ENCODE measurements around the gene VGLL3. TPM values are rescaled to one million over a fixed set of nuclear protein-coding genes. Genes with fewer than 3 reads are reported as not detected.
"Not testable (repeated sequence)": the region's sequence is repeated elsewhere in the genome, so short reads cannot be mapped to it uniquely, and the experiment has no call there.

VGLL3 gene
- polyA plus RNA-seq, 4 donors, result 3.8 to 5.5 (median 4.8) TPM

DNA sequence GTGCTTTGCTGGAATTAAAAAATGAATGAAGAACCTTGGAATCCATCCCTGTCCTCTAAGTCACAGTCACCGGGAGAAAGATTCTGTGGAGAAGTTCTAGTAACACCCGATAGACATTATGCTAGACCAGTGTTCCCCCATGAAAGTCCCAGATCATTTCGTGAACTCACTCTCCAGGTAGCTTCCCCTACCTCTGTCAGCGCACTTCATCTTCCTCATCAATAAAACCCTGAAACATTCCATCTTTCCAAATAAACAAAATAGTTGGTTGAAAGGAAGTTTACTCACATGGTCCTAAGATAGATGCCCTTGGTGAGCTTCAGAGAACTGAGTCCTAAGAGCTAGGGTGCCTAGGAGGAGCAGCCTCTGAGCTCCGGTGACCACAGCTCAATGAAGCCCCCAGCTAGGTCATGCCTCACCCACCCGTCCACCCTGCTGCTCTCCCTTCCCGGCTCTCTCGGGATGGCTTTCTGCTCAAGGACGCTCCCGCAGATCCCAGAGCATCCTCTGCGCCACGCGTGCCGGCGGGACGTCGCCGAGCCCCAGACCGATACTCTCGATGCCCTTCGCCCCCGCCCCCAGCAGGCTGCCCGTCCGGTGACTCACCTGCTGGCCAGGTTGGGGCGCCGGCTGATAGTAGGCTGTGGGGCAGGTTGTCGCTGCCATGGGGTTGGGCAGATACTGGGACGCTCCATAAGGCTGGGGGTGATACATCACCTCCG is 776 bp downstream of the VGLL3 start:
- peak in 1 of 4 donors; percentile 8 for DNase-seq (ENCODE audit: low read depth in 4 of 4, low spot score in 2 of 4)

DNA sequence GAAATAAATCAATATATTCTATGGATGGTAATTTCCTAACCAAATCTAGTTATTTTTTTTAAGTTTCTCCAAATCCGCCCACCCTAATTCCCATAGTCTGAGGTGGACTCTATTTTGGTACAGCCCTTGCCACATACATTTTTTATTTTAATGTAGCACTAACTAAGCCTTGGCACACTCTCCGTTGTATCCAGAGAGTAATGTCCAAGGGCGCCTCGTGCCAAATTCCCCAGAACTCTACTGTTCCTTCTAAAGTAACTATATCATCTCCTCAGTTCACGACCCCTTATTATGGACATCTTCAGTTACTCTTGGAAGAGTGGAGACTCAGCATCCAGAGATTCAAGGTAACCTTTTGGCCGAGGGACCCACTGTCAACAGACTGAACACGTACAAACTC is 1.3 kb downstream of the VGLL3 start:
- DNase-seq (ENCODE audit: low read depth in 4 of 4, low spot score in 2 of 4), result no peak

DNA sequence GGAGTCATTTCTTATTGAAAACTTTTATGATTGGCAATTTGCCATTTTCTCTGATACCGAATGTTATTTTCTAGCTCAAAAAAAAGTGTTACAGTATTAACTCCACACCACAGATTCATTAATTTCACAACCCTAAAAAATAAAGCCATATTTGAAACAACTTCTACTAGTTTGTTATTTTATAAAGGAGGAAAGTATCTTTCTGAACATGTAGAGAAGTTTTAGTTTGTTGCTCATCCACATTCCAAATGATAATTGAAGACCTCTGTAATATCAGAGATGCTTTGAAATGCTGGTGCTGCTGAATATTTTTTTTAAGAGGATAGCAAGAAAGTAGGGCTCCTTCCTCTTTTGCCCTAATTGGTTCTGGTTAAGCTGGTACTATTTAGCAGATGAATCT is 1.9 kb downstream of the VGLL3 start:
- no peak for DNase-seq (ENCODE audit: low read depth in 4 of 4, low spot score in 2 of 4)

DNA sequence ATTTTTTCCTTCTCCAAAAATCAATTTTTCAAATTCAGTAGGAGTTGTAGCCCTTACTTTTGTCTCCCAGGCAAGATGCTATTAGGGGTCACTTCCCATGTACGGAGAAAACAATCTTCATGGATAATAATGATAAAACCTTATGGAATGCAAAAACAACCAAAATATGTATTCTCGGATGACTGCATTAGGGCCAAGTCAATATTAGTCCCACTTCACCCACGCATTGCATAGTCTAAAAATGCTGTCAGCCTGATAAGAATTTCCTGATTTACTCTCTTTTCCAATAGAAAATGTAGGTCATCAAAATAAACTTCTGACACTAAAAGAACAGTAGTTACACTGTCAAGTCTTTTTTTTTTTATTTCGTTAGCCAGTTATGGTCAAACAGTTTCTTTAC is 2.7 kb downstream of the VGLL3 start:
- DNase-seq (ENCODE audit: low read depth in 4 of 4, low spot score in 2 of 4), result no peak

DNA sequence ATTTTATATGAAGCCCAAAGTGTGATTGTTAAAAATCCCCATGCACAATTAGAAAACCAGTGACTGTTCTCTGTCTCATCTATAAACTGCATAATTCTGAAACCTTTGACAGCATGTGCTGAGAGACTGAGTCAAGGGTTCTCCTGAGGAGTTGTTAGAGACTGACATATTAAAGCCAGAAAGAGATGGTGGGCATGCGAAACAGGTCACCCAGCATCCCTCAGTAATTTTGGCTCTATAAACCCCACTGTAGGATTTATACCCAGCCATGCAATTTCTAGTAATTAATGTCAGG is 3.6 kb downstream of the VGLL3 start:
- no peak for DNase-seq (ENCODE audit: low read depth in 4 of 4, low spot score in 2 of 4)

DNA sequence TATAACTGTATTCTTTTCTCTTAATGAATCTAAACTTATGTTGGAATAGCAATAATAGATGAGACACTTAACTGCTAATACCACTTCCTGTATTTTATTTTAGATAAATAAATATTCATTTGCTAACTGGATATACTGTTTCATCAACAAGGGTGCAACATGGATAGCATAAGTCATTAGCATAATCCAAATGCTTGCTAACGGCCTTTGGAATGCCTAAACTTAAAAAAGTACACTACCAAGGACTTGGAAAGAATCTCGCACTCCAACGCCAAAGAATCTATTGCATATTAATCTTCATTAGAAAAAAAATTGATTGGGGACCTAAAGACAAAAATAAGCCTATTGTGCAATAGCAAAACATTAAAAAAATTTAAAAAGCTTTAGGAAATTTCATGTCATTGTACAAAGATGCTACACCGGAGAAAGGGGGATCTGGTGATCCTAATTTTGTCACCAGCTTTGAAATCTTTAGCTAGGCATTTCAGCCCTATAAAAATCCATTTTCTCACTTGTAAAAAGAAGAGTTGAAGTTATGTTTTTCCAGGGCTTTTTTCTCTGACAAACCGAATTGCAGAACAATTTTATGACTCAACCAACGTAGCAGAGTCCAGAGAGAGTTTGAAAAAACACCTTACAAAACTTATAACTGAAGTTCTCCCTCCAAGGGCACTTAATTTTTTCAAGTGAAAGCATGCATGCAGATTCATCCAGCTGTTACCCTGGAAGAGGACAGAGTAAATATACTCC is 4.1 kb downstream of the VGLL3 start:
- DNase-seq (ENCODE audit: low read depth in 4 of 4, low spot score in 2 of 4), result no peak

DNA sequence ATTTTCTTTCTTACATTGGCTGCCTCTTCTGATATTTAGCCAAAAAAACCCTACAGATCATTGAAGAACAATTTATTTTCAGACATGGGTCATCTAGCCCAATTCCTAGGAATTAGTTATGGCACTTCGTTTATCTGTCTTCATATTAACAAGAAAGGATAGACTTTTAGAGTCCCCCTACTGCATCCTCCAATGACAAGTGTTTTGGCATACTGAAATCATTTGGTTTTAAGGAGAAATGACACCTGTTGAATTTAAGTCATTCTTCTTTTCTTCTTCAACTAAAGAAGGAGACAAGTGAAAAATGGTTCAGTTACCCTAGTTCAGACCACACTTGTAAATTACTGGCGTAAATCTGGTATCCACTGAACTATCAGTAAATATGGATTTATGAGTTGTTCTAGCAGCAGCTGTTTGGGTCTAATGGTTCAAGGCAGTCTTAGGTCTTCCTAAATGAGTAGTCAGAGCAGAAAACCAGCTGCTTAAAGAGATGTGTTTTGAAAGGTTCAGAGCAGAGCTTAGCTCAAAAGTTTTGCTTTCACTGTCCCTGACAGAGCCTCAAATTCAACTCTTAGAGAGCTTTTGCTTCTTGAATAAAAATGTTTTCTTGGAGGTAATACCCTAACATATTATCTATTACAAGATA is 5.6 kb downstream of the VGLL3 start:
- DNase-seq (ENCODE audit: low read depth in 4 of 4, low spot score in 2 of 4), result no peak

DNA sequence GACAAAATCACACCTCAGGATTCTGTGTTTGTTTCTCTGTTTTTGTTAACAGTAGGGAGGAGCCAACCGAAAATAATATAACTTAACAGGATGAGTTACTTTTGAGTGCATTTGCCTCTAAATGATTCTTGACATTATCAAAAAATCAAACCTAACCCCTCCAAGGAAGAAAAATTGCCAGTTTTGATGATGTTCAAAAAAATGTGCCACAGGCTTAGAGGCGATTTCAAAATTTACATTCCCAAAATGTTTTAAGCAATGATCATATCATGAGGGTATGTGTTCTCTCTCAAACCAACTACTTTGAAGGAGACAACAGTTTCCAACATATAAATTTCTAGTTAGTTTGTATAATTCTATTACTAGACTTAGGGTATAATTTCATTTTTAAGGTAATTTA is 6.7 kb downstream of the VGLL3 start:
- DNase-seq (ENCODE audit: low read depth in 4 of 4, low spot score in 2 of 4), result no peak

DNA sequence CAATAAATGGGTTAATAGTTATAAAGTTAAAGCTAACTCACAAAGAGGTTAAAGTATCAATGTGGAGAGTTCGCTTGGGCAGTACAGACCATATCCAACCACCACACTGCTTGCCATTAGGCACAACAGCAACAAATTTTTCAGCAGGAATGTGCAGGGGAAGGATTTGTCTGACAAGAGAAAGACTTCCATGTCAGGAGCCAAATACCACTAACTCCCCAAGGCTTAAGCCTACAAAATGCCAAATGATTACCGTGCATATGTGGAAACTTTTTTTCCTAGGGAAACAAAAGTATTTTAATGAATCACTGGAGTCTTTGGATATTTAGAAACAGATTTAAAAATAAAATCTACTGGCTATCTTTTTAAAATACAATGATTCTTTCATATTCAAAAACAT is 8.1 kb downstream of the VGLL3 start:
- DNase-seq (ENCODE audit: low read depth in 4 of 4, low spot score in 2 of 4), result no peak

DNA sequence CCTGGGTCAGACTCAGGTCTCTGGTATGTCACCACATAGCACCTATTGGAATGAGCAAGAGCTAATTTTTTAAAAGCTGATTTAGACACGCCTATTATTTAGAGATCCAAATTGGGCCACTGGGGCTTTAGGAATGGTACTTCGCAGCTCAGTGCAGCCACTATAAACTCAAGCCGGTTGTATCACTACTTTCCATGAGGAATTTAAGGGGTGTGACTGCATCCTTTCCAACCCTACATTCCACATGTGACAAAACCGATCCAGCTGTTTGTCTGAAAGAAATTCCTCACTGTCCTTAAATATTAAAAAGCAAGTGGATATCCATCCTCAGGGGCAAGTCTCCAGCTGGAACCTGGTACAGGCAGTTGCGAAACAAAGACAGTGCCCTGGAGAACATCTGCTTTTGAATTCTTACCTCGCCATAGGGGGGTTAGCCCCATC is 12.8 kb downstream of the VGLL3 start:
- no peak for DNase-seq (ENCODE audit: low read depth in 4 of 4, low spot score in 2 of 4)

DNA sequence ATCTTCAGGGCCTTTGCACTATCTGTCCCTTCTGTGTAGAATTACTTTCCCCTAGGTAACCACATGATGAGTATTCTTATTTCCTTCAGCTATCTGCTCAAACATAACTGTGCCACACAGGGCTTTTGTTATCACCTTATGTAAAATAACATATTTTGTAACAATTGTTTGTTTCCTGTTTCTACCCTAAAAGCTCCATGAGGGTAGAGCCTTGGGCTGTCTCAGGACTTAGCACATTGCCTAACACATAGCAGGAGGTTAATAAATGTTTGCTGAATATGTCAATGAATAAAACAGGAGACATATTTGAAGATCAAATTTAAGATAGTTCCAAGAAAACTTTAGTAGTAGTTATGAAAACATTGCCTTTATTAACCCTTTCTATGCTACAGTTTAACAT is 14.7 kb downstream of the VGLL3 start:
- DNase-seq (ENCODE audit: low read depth in 4 of 4, low spot score in 2 of 4), result no peak

DNA sequence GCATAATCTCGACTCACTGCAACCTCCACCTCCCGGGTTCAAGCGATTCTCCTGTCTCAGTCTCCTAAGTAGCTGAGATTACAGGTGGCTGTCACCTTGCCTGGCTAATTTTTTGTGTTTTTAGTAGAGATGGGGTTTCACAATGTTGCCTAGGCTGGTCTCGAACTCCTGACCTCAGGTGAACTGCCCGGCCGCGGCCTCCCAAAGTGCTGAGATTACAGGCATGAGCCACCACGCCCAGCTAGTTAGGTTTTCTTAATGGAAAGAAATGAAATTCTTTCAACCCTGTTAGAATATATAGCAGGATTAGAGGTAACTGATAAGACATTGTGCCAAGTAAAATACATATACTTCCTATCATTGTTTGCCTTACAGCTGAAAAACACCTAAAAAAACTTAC is 16.8 kb downstream of the VGLL3 start:
- DNase-seq (ENCODE audit: low read depth in 4 of 4, low spot score in 2 of 4), result not testable (repeated sequence)

DNA sequence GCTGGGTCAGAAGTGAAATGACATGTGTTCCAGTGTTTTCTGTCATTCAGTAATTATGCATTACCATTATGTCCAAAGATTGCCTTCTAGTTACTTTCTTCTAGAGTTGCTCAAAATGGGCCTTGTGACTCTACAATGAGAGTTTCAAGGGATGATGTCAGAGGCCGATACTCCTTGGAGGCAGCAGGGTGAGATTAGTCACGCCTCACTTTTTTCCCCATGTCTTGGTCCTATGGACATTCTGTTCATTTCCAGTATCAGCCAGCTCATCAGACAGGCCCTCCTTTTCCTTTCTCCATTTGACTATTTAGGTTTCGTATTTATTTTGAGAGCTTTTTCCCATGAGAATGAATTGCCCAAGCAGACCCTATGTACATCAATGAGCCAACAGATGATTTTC is 17.5 kb downstream of the VGLL3 start:
- no peak for DNase-seq (ENCODE audit: low read depth in 4 of 4, low spot score in 2 of 4)

DNA sequence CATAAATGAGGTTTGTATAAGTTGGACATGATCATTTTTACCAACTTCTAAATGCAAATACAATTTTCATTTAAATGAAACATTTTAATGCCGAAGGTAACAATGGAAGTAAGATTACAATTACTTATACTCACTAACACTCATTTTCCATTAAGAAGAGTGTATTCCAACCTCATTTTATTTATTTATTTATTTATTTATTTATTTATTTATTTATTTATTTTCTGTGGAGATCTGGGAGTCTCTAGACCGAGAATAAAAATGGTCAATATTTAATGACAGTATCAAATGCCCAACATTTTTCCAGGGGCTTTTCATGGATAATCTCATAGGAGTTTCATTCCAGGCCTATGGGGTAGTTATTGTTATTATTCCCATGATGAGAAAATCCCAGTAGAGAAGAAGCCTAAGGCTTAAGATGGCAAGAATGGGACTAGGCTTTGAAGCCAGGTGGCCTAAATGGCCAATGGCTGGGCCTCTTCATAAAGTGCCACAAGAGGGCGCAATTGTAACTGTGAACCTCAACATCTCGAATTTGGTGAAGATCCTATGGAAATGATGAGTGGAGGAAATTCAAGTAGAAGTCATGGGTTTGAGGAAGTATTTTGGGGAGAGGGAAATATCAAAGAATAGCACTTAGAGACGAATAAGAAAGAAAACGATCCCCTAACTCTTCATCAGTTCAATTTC is 21.3 kb downstream of the VGLL3 start:
- DNase-seq (ENCODE audit: low read depth in 4 of 4, low spot score in 2 of 4), result no peak

DNA sequence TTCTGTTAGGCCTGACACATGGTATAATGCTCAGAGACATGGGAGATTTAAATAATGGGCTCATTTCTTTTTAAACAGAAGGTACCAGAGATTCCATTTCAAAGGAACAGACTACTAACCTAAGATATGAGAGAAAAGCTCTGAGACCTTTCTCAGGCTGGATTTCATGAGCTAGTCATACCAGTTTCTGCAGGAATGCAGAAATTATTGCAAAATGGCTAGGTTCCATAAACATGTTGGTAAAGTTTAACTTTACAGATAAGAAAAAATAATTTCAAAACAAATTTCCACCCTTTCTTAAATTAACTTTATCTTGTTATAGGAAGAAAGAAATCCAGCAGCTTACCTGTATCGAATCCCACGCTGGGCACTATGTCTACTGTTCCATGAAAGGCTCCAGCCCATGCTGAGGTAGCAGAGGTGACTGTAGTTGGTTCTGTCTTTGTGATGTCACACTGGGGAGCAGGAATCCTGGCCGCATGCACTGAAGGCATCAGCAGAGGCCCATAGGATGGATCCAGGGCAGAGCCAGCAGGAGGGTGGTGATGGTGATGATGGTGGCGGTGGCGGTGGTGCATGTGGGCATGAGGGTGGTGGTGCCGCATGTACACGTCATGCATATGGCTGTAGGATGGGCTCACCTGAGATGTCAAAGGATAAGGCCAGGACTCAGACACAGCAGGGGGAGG is 22.6 kb downstream of the VGLL3 start:
- DNase-seq (ENCODE audit: low read depth in 4 of 4, low spot score in 2 of 4), result no peak

DNA sequence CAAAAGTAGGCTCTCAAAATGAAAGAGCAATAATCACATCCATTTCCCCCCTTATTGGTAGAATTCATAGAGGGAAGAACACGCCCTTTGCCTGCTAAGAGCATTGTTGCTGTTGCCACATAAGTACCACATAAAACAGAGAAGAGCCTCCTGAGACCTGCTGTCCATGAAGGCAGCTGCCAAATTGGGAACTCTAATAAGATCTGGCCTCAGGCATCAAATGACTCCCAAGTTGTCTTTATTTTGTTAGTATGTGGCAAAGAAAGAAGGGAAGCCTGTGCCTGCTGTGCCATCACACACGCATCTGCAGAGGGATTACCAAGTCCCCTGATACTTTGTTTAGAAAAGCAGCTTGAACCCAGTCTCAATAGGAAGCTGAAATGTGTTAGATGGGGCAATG is 23.9 kb downstream of the VGLL3 start:
- no peak for DNase-seq (ENCODE audit: low read depth in 4 of 4, low spot score in 2 of 4)

DNA sequence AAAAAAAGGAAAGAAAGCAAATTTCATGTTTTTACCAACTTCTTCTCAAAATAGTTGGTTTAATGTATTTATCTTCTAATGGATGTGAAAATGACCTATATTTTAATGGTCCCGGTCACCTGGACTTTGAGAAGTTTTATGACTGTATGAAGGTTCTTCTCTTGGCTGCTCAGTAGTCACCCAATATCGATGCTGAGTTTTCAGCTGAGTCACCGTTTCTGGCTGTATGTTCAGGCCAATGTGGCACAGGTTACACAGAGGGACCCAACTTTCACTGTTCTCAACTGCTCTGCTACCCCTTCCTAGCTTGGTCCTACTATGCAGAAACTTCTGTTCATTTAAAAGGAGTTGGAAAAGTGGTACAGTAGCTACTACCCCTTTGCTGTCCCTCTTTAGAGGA is 25.8 kb downstream of the VGLL3 start:
- no peak for DNase-seq (ENCODE audit: low read depth in 4 of 4, low spot score in 2 of 4)

DNA sequence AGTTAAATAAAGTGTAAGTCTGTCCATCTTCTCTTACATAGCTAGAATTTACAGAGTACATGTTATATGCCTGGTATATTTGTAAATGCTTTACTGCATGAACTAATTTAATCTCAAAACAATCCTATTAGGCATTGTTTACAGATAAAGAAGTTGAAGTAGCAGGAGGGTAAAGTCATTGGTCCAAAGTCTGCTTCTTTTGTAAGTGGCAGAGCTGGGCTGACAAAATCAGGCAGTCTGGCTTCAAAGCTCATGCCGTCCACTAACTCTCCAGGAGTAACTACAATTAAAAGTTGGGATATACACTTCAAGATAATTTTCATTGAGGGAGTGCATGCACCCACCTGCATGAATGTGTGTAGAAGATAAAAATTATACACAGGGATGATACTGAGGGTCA is 27.3 kb downstream of the VGLL3 start:
- DNase-seq (ENCODE audit: low read depth in 4 of 4, low spot score in 2 of 4), result no peak

DNA sequence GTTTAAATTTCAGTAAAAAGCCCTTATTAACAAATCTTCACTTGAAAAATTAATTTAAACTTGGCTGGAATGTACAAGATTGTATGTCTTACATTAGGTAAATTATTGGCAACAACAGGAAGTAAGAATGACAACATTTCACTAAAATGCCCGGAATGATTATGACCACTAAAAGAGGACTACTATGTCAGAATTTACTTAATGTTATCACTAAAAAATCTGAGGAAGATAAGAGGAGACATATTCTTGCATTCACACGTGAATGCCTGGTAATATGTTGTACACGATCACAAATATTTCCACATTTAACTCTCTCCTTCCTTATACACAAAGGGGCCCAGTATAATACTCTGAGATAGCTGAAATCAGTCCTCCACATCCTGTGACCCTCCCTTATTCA is 29.7 kb downstream of the VGLL3 start:
- DNase-seq (ENCODE audit: low read depth in 4 of 4, low spot score in 2 of 4), result no peak

DNA sequence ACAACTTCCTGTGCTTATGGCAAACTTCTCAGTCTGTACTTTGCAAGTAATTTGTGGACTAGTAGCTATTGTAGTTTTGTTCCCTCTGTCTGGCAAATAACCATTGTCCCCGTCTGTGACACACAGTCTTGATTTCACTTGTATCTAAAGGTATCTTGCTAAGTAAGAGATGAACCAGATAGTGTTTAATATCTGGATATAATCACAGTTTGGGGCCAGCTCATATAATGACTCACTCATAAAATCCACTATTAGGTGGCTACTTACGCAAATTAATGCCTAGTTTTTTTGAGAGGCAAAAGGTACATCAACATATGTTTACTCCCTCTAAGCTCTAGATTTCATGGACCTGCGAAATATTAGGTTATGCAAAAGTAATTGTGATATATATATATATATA is 30.4 kb downstream of the VGLL3 start:
- DNase-seq (ENCODE audit: low read depth in 4 of 4, low spot score in 2 of 4), result no peak

DNA sequence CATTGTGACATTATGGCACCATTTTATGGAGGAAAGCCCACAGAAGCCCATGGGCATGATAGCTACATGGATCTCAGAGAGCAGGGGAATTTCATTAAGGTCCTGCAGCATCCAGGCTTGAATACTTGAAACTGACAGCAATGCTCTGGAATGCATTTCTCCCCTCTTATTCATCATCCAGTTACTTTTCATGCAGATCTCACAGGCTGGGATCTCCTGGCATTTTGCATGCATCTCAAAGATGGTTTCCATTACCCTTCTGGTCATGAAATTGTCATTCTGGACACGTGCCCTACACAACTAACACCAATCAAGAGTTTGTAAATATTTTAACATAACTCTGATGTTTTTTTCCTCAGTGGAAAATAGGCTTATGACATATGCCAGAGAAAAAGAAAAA is 32.4 kb downstream of the VGLL3 start:
- DNase-seq (ENCODE audit: low read depth in 4 of 4, low spot score in 2 of 4), result no peak

Measured in left renal cortex interstitium (tissue), 4 donors.